ENCODE measurements around the gene CEACAM21.

CEACAM21 gene

GRCh38 chr19:41604831-41605230 lies 28.9 kb downstream of the CEACAM21 start:
- ChIA-PET CTCF (interaction anchor here (0.6 to 2.1 kb wide), 5 partner anchors 10 to 939 kb away, joined by 3 to 10 read pairs (median 4); no protein-coding TSS in a partner anchor), POLR2A (no interaction called here)
- no peak overlapping the region for H3K4me3 ChIP-seq (ENCODE audit: low read depth, low read length)
- no peak overlapping the region for H3K27ac ChIP-seq (ENCODE audit: extremely low read depth, low read depth, low read length)
- no peak for TF ChIP-seq ZNF10 (tag by site-specific recombination; IDR thresholded peaks at IDR 0.05)
- TF ChIP-seq ZNF843 (tag by site-specific recombination; IDR thresholded peaks at IDR 0.05) = no peak
- TF ChIP-seq ZNF776 (tag by site-specific recombination; IDR thresholded peaks at IDR 0.05; ENCODE audit: borderline replicate concordance) = no peak
- TF ChIP-seq REPIN1 (tag by site-specific recombination; IDR thresholded peaks at IDR 0.05; ENCODE audit: low read depth) = no peak
- no peak for TF ChIP-seq ZBTB11 (tag by site-specific recombination; conservative IDR thresholded peaks at IDR 0.05; ENCODE audit: low read depth)
- no peak for TF ChIP-seq ZNF777 (tag by site-specific recombination; IDR thresholded peaks at IDR 0.05; ENCODE audit: borderline replicate concordance)
- no peak for TF ChIP-seq ZNF580 (tag by site-specific recombination; IDR thresholded peaks at IDR 0.05)
- TF ChIP-seq ZFP3 (tag by site-specific recombination; IDR thresholded peaks at IDR 0.05; ENCODE audit: low read depth) = no peak
- TF ChIP-seq ZSCAN5A (tag by site-specific recombination; IDR thresholded peaks at IDR 0.05) = no peak
- no peak for TF ChIP-seq ZNF560 (tag by site-specific recombination; IDR thresholded peaks at IDR 0.05; ENCODE audit: borderline replicate concordance)
- no peak for TF ChIP-seq ZNF658 (tag by site-specific recombination; IDR thresholded peaks at IDR 0.05)
- TF ChIP-seq WT1 (tag by site-specific recombination; IDR thresholded peaks at IDR 0.05) = no peak
- TF ChIP-seq ZNF311 (tag by site-specific recombination; IDR thresholded peaks at IDR 0.05; ENCODE audit: borderline replicate concordance) = no peak
- TF ChIP-seq ZNF610 (tag by site-specific recombination; IDR thresholded peaks at IDR 0.05; ENCODE audit: borderline replicate concordance) = no peak
- no peak for TF ChIP-seq SP7 (tag by site-specific recombination; IDR thresholded peaks at IDR 0.05)
- no peak for TF ChIP-seq ZNF791 (tag by site-specific recombination; IDR thresholded peaks at IDR 0.05)
- H3K36me3 ChIP-seq (ENCODE audit: control insufficient read depth in 2 of 2, insufficient read depth in 1 of 2, low read length in 2 of 2) = no peaks in the 10 kb centered on the region
- peaks cover 3% of the 10 kb centered on the region; the same call in 1 of the 2 replicates for H3K4me1 ChIP-seq (ENCODE audit: control insufficient read depth, insufficient read depth, low read length)
- no peaks in the 10 kb centered on the region for H3K9me3 ChIP-seq (ENCODE audit: control insufficient read depth, insufficient read depth, low read depth, low read length)

GRCh38 chr19:41606215-41606837 lies 30.4 kb downstream of the CEACAM21 start:
- POLR2A ChIA-PET = no interaction called here
- no peaks in the 10 kb centered on the region for H3K36me3 ChIP-seq (ENCODE audit: control insufficient read depth in 2 of 2, insufficient read depth in 1 of 2, low read length in 2 of 2)
- no peak overlapping the region for H3K4me3 ChIP-seq (ENCODE audit: low read depth, low read length)
- H3K27ac ChIP-seq (ENCODE audit: extremely low read depth, low read depth, low read length) = no peak overlapping the region
- TF ChIP-seq BCL6B (tag by site-specific recombination; IDR thresholded peaks at IDR 0.05) (no peak), ZNF2 (tag by site-specific recombination; IDR thresholded peaks at IDR 0.05) (no peak), GLI4 (tag by site-specific recombination; IDR thresholded peaks at IDR 0.05) (no peak), KLF16 (tag by site-specific recombination; IDR thresholded peaks at IDR 0.05) (no peak), ZNF280C (tag by site-specific recombination; IDR thresholded peaks at IDR 0.05) (no peak), ZEB2 (tag by site-specific recombination; IDR thresholded peaks at IDR 0.05) (no peak), ZNF211 (tag by site-specific recombination; IDR thresholded peaks at IDR 0.05; ENCODE audit: low read depth) (no peak), GFI1B (tag by site-specific recombination; IDR thresholded peaks at IDR 0.05) (no peak), ZNF677 (tag by site-specific recombination; IDR thresholded peaks at IDR 0.05) (no peak)
- no peaks in the 10 kb centered on the region for H3K9me3 ChIP-seq (ENCODE audit: control insufficient read depth, insufficient read depth, low read depth, low read length)
- CTCF ChIA-PET = interaction anchor here (0.8 to 2.1 kb wide), 5 partner anchors 8 to 179 kb away, joined by 3 to 6 read pairs (median 5); no protein-coding TSS in a partner anchor
- no peaks in the 10 kb centered on the region for H3K4me1 ChIP-seq (ENCODE audit: control insufficient read depth, insufficient read depth, low read length)

All from HEK293 (cell line).